Left cardiac atrium (tissue), 4 donors: ENCODE data around the gene SUPT3H. TPM values are rescaled to one million over a fixed set of nuclear protein-coding genes. Genes with fewer than 3 reads are reported as not detected.
A peak's percentile ranks its signal among the peaks of the same experiment; 100 is the strongest.
"Not testable (repeated sequence)": the region's sequence is repeated elsewhere in the genome, so short reads cannot be mapped to it uniquely, and the experiment has no call there.

Experiments used
- ATAC-seq, 2 donors: fragments of 200-7000 bp; cut with Tn5 transposase; one replicate each; pipeline ENCODE4 v1.9.1; 2020; ENCODE audit warnings: mild to moderate bottlenecking in 2 of 2, moderate library complexity in 2 of 2
- DNase-seq: peaks from one replicate; pipeline ENCODE4 v3.0.0-alpha.2; 2020
- intact Hi-C, 2 donors: fragments of 100-400 bp; cut with DNase I; formaldehyde crosslinking; loops; one replicate each; pipeline versions ENCODE4 v1.14.1 to v1.15.1; 2022 to 2023
- total RNA-seq, 2 donors: library from RNA; stranded (reverse); fragmentation: NEBNext Ultra II Directional; extraction: Animal tissue kit (Norgen Biotek cat#: 25700); gene quantifications; one replicate each; pipeline ENCODE4 v1.2.1, GENCODE V29; 2021
- donor health status: DM: no; HTN: yes; CAD: no.
- donor health status: DM: no; HTN: yes; CAD: no; lungs with severe emphysema.
- donor health status: DM: yes; HTN: yes; CAD: no.
- donor health status: Dilated cardiomyopathy.

The SUPT3H gene
- total RNA-seq, 2 donors from 2014 or later: 3.2 to 4.3 TPM

DNA sequence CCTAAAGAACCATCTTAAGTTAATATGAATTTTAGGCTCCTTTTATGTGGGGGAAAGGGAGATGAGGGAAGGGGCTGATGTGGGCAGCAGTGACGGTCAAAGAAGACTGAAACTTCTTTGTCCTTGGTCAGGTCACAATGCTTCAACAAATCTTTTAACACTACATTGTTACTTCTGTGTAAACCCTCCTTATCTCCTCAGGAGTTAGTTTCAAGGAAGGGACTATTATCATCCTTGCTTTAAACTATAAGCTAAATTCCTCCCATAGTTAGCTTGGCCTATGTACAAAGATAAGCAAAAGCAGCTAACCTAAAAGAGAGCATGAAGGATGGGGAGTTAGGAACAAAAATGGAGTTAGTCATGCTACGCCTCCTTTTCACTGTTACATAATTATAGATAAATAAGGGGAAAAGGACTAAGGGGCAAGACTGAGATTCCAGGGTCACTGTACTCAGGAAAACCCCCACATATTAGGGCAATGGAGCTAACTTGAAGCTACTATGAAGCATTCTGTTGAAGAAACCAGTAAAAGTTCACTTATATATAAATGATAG is 222.3 kb downstream of the SUPT3H start:
- ATAC-seq (no peak), DNase-seq (no peak)
- intact Hi-C loops: no loop called here

DNA sequence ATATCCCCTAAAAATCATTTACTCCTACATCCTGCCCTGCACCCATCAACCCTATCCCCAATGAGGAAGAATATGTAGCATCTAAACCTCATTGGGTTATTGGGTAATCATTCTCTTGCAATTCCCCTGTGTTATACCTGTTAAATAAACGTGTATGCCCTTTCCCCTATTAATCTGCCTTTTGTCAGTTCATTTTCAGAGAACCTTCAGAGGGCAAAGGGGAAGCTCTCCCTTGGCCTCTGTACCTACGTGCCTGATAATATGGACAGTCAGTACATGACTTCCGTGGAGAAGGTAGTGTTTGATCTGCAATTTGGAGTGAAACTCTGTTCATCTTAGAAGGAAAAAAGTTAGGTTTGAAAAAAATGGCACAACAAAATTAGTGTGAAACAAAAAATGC is 223.1 kb downstream of the SUPT3H start:
- DNase-seq (no peak), ATAC-seq (no peak)
- intact Hi-C loops: no loop called here

DNA sequence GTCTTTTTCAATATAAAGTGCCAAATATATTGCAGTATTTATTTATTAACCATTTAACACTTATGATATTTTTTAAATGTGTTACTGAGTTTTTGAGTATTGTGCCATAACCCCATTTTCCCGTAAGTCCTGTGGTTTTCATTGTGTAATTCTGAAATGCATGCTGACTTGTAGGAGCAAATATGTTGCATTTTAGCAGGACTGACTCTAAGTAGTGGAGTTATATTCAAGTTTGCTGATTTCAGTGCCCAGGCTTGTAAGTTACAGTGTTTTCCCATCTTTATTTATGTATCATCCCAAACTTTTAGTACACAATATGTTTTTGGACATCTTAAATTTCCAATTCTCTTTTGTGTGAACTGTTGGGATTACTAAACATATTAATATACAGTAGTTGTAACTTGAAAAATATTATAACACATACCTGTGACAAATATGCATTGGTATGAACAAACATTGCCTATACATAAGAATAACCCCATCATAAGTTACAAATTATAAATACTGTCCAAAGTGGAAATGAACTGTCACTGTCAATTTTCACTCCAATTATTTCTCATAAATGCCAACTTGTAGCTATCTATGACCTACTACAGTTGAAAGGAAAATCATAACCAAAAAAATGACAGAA is 228.9 kb downstream of the SUPT3H start:
- intact Hi-C loops: no loop called here
- no peak for ATAC-seq
- DNase-seq: no peak

DNA sequence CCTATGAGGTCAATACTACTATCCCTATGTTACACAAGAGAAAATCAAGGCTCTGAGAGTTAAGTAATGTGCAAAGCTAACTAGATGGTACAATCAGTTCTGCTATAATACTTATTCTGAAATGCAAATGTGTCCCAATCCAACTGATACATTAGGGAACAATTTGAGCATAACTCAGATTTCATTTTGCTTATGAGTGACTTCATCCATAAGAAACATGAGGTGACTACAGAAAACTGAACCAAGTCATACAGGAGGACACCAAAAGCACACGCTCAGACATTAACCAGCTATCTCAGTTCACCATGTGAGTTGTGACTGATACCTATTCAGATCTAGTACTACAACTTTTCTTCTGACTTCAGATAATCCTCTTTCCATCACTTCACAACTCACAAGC is 229.5 kb downstream of the SUPT3H start:
- no peak for DNase-seq
- intact Hi-C loops: no loop called here
- no peak for ATAC-seq

DNA sequence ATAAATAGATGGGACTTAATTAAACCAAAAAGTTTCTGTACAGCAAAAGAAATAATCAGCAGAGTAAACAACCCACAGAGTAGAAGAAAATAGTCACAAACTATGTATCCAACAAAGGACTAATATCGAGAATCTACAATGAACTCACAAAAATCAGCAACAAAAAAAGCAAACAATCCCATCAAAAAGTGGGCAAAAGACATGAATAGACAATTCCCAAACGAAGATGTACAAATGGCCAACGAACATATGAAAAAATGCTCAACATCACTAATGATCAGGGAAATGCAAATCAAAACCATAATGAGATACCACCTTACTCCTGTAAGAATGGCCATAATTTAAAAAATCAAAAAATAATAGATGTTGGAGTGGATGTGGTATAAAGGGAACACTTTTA is 232.1 kb downstream of the SUPT3H start:
- DNase-seq, ATAC-seq, intact Hi-C loops: not testable (repeated sequence)

DNA sequence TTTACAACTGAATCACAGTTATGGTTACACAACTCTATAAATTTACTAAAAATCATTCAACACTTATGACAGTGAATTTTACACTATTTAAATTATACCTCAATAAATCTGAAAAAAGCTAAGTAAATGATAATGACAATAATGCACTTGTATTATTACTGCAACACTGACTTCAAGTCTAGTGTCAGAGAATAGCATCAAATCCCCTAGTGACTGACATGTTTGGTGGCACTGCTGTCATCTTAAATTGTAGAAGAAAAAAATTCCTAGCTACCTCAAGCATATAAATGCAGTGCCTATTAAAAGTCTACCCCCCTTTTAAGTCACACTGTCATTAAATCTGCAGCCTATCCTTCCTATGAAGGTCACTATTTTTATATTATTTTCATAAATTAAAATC is 239.0 kb downstream of the SUPT3H start:
- intact Hi-C loops: no loop called here
- DNase-seq: no peak
- ATAC-seq: no peak

DNA sequence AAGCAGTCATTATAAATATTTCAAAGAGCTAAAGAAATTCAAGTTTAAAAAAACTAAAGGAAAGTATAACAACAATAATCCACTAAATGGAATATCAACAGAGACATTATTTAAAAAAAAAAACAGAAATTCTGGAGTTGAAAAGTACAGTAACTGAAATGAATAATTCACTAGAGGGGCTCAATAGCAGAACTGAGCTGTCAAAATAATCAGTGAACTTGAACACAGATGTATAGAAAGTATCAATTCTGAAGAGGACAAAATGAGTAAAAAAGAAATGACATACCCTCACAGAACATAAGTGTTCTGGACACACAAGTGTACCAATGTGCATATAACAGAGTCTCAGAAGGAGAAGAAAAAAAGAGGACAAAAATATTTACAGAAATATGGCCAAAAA is 241.2 kb downstream of the SUPT3H start:
- DNase-seq (no peak), ATAC-seq (no peak)
- intact Hi-C loops: no loop called here

DNA sequence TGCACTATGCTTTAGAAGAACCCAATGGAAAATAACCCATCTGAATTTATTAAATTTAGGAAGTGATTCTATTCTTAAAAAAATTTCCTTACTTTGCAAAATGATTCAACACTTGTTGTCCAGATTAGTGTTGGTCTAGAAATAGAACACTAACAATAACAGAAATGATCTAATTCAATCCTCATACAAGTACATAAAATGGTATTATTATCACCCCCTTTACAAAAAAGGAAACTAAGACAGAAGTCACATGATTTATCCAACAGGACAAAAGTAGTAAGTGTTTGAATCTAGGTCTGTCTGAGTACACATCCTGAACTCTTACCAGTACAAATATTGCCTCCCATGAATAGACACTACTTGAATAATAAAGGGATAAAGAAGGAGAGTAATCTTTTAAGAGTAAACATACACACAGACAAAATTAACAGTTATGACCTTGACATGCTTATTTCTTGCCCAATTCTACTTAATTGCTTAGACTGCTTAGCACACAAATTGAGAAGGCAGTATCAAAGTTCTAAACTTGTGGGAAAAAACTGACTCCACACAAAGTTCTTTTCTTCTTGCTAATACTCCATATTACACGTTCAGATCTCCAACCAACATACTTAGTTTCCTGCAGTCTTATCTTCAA is 245.0 kb downstream of the SUPT3H start:
- ATAC-seq: no peak
- no peak for DNase-seq
- intact Hi-C loops: no loop called here

DNA sequence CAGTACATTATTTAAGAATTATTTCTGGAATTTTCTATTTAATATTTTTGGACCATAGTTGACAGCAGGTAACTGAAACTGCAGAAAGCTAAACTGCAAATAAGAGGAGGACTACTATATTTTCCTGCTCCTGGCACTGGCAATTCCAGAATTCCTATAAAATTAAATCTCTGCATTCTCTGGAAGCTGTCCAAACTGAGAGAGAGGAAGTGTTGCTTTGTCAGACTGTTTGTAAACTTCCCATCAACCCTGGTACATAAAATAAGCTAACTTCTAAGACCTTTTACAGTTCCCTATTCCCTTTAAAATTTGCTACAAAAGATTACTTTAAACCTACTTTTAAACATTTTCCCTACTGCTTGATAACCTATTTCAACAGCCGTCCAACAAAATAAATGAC is 245.7 kb downstream of the SUPT3H start:
- DNase-seq (no peak), ATAC-seq (no peak)
- intact Hi-C loops: no loop called here

DNA sequence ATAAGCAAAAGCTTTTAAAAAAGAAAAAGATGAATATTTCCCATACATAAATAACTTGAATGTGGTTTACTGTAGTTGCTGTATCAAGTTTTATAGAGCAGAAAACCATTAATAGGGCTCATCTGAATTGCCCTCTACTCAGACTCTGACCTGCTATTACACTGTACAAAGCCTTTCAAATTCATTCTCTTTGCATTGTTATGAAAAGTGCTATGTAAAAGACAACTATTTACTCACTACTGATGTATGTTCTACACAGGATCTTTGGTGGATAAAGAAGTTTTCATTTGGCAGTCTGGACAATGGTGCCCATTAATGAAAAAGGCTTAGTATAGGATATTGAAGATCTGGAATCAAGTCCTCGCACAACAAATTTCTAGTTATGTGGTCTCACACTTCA is 248.7 kb downstream of the SUPT3H start:
- intact Hi-C loops: no loop called here
- DNase-seq (no peak), ATAC-seq (no peak)

DNA sequence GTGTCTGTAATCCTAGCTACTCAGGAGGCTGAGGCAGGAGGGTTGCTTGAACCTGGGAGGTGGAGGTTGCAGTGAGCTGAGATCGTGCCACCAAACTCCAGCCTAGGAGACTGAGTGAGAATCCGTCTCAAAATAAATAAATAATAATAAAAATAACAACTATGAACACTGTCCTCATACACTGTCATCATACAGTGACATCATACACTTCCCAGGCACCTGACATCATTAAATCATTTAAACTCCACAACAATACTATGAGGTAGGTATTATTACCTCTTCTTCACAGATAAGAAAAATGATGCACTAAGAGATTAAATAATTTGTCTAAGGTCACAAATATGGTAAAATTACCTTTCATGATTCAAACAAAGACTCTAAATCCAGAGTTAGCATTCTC is 250.5 kb downstream of the SUPT3H start:
- ATAC-seq: no peak
- DNase-seq: no peak
- intact Hi-C loops: no loop called here

DNA sequence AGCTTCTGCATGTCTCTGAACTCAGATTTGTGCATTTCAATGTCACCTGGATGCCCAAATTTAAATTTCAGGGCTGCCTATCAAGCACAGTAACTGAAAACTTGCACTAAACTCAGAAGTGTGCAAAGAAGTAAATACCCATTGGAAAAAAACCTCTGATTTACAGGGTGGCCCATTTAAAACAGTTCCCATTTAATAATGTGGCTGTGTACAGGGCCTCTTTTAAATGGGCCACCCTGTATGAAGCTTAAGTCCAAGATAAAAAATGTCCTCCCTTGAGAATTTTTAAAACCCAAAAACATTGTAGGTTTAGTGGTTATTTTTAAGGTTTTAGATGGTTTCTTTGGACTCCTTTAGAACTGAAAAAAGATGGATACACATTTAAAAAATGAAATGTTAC is 251.7 kb downstream of the SUPT3H start:
- no peak for DNase-seq
- intact Hi-C loops: no loop called here
- no peak for ATAC-seq

DNA sequence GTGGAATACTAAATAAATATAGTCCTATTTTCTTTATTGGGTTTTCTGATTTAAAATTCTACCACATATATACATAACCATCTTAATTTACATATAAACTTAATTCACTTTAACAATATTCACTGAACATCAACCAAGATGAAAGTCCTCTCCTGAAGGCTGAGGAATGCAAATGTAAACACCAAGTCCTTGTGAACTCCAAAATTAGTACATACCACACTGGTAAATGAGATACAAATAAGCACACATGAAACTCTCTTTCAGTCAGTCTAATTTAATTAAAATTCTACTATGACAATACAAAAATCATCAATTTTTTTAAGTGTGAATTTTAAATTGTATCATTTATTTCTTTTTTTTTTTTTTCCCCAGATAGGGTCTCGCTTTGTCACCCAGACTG is 254.7 kb downstream of the SUPT3H start:
- ATAC-seq: no peak
- intact Hi-C loops: no loop called here

DNA sequence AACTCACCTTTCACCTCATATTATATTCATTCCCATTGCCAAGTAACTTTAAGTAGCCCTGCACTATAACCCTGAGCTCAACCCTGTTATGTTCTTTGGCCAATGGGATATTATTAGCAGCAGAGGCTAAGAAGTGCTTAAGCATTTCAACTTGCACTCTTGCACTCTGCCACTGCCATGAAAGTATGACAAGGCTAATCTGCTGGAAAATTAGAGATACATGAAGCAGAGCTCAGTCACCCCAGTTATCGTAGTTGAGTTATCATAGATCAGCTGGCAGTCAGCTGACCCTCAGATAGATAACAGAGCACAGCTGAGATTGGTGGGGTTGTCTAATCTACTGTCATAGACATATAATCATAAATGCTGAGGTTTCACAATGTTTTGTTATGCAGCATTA is 259.0 kb downstream of the SUPT3H start:
- ATAC-seq (peak; percentile 19 to 66), DNase-seq (no peak)
- intact Hi-C loops: no loop called here

More for the DNA sequence above, 254.7 kb downstream of the SUPT3H start:
- DNase-seq: no peak

DNA sequence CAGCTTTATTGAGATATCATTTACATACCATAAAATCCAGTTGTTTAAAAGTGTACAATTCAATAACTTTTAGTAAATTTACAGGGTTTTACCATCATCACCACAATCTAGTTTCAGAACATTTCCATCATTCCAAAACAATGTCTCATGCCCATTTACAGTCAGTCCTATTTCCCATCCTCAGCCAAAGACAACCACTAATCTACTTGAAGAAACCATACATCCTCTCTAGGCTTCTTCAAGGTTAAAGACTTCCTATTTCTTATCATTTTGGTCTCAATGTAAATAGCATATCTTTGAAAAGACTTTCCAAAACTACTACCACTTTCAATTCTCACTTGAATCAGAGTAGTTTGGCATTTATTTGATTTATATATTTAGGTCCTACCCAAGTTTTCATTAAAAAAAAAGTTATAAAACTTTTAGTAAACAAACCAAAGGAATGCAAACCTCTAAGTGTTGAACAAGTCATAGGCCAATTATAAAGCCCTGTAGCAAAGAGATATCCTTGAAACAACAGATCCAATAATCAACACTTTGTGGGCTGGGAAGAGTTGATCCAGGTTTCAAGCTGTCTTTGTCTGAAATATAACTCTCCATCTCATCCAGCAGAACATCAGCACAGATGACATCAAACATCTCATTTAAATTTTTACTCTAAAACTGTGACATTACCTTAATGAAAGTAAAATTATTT is 260.9 kb downstream of the SUPT3H start:
- ATAC-seq (no peak), DNase-seq (no peak)
- intact Hi-C loops: no loop called here

DNA sequence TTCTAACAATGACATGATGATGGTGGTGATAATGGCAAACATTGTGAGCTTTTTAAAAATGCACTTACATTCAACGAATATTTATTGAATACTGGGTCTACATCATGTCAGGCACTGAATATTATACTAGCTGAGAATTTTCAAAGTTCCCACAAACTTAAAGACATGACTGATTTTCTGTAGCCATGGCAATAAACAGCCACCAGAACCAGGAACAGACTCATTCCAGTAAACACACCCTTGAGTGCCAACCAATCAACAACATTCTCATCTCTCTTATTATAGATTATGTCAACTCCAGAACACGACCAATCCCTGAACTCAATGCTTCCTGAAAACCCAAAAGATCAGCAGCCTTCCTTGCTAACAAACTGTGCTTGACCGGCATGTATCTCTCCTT is 262.0 kb downstream of the SUPT3H start:
- peak in 1 of 2 donors; percentile 22 for ATAC-seq
- intact Hi-C loops: no loop called here
- no peak for DNase-seq

DNA sequence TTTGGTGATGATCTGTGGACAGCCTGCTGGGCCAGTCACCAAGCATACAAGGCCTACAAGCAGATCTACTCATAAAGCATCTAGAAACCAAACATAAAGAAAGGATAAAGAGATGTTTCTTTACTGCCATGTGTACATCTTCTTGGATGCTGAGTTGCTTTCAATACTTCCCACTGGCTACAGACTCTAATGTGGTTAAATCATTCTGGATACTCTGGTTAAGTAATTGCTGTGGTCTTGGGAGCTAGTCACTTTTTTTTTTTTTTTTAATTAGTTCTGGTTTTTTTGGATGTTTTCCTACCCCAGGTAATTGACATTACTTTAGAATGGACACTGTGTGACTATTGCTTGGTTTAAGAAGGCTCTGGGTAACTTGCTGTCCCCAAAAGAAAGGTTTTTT is 265.0 kb downstream of the SUPT3H start:
- DNase-seq (no peak), ATAC-seq (no peak)
- intact Hi-C loops: no loop called here

DNA sequence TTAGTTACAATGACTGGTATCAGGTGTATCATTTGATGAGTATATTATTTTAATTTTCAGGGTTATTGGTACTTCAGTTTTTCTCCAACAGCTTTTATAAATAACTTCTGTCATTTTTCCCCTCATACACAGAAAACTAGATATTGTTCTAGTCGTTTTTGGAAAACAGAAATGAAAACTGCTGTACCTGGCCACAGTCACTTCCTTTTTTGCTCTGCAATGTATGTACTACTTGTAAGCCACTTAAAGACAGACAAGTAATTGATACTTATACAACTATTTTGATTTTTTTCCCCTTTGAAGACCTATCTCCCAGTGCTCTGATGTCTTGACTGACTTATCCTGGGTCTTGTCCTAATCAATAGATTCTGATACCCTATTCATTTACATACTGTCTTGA is 268.2 kb downstream of the SUPT3H start:
- intact Hi-C loops: no loop called here
- no peak for DNase-seq

DNA sequence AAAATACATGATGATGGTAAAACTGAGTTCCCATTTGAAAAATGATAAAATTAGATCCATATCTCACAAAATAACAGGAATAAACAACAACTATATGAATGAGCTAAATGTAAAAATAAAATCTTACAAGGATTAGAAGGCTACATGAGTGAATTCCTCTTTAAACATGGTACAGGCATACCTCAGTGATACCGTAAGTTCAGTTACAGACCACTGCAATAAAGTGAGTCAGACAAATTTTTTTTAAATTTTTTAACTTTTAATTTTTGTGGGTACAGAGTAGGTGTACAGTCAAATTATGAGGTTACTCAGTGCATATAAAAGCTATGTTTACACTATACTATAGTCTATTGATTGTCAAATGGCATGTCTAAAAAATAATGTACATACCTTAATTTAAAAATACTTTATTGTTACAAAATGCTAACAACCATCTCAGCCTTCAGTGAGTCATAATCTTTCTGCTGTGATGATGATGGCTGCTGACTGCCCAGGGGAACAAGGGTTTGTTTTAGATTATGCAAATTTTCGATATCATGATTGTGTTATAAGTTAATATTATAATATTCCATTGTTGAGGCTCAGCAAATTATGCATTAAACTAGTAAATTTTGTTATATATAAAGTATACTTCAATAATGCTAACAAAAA is 272.4 kb downstream of the SUPT3H start:
- intact Hi-C loops: no loop called here
- no peak for ATAC-seq

More for the DNA sequence above, 268.2 kb downstream of the SUPT3H start:
- ATAC-seq: no peak

DNA sequence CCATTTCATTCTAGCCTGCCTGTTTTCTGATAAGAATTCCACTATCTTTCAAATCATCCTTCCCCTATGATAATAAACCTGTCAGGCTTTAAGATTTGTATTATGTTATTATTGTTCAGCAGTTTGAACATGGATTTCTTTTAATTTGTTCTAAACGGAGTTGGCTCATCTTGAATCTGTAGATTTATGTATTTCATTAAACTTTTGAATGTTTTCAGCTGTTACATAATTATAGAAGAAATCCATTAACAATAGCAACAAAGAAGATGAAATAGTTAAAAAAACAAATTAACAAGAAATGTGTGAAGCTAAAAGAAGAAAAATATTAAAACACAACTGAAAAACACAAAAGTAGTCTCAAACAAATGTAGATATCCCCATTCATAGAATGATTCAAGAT is 273.3 kb downstream of the SUPT3H start:
- intact Hi-C loops: no loop called here
- no peak for DNase-seq
- ATAC-seq: no peak

More for the DNA sequence above, 272.4 kb downstream of the SUPT3H start:
- DNase-seq: no peak
